Liver (tissue), 3 donors: Measurements from ENCODE around the gene PARD3B.

Experiments
- CTCF ChIP-seq: fragments of 150-350 bp; IDR thresholded peaks from 2 replicates; pipeline ENCODE4 v1.5.1; 2017; ENCODE audit warnings: improper control_type of control experiment, low read depth, low read length; ENCODE audit not compliant: missing input control
- MAX ChIP-seq: IDR thresholded peaks from 2 replicates; pipeline ENCODE4 v1.6.1; 2016; ENCODE audit warnings: antibody characterized with exemption
- SP1 ChIP-seq: IDR thresholded peaks from 2 replicates; pipeline ENCODE4 v1.6.1; 2018; ENCODE audit warnings: antibody characterized with exemption, mild to moderate bottlenecking
- YY1 ChIP-seq: IDR thresholded peaks from 2 replicates; pipeline ENCODE4 v1.6.1; 2016; ENCODE audit warnings: antibody characterized with exemption, mild to moderate bottlenecking
- donor health status: healthy.
- donor health status: healthy.

GRCh38 chr2:205501826-205502225, 956.6 kb downstream of the PARD3B start:
- no peak for TF ChIP-seq CTCF
- no peak for TF ChIP-seq SP1
- TF ChIP-seq MAX: no peak
- no peak for TF ChIP-seq YY1
